GM13977 (cell line): Measurements from ENCODE around the gene MKNK2.

Experiments
- DNase-seq: peaks from one replicate; pipeline ENCODE4 v3.0.0; 2012; ENCODE audit warnings: low spot score
- CTCF ChIP-seq: IDR thresholded peaks from 2 replicates; pipeline ENCODE4 v1.5.1; 2012; ENCODE audit warnings: mild to moderate bottlenecking, control low read depth; ENCODE audit not compliant: insufficient read depth; ENCODE audit errors: extremely low read depth, missing control alignments
- in situ Hi-C: fragments of 300-500 bp; cut with MboI; formaldehyde crosslinking; loops from one replicate; pipeline ENCODE4 v1.12.0; 2022; ENCODE audit warnings: low sequenced_read_pairs, low pct_unique_long_range_greater_than_20kb, mixed read lengths, inconsistent platforms; ENCODE audit not compliant: unreplicated experiment

The MKNK2 gene

GRCh38 chr19:2079076-2079864 is 28.2 kb upstream of the MKNK2 start:
- in situ Hi-C loops, result no loop called here
- no peak for DNase-seq
- TF ChIP-seq CTCF, result no peak

GRCh38 chr19:2077833-2078619 is 27.0 kb upstream of the MKNK2 start:
- no peak for DNase-seq
- in situ Hi-C loops, result no loop called here
- no peak for TF ChIP-seq CTCF

- in situ Hi-C loops, result no loop called here
- no peak for DNase-seq
- no peak for TF ChIP-seq CTCF
Measured at GRCh38 chr19:2077398-2077797, 26.4 kb upstream of the MKNK2 start.

- in situ Hi-C loops, result no loop called here
- no peak for TF ChIP-seq CTCF
- DNase-seq, result no peak
Measured at GRCh38 chr19:2076526-2076944, 25.5 kb upstream of the MKNK2 start.

GRCh38 chr19:2072757-2073551 is 21.9 kb upstream of the MKNK2 start:
- TF ChIP-seq CTCF, result no peak
- no peak for DNase-seq
- in situ Hi-C loops, result no loop called here

- DNase-seq, result no peak
- TF ChIP-seq CTCF, result no peak
- in situ Hi-C loops, result no loop called here
Measured at GRCh38 chr19:2070986-2071673, 20.1 kb upstream of the MKNK2 start.
